MM.1S (cell line): ENCODE measurements around the gene MYO10.
"Not testable (repeated sequence)": the region's sequence is repeated elsewhere in the genome, so short reads cannot be mapped to it uniquely, and the experiment has no call there.

Experiments used
- DNase-seq: peaks from one replicate; pipeline ENCODE4 v3.0.0-alpha.2; 2015
- H2AFZ ChIP-seq: fragments of 300-600 bp; sonication (generic); 2 replicates; pipeline ENCODE4 v1.6.0; 2016; ENCODE audit warnings: antibody characterized with exemption, low read length
- H3F3A ChIP-seq: fragments of 300-600 bp; sonication (generic); 2 replicates; pipeline ENCODE4 v1.6.1; 2016; ENCODE audit warnings: mild to moderate bottlenecking, antibody characterized with exemption, low read length, moderate library complexity, mixed read lengths; ENCODE audit not compliant: insufficient read depth
- H3K27ac ChIP-seq: fragments of 300-600 bp; sonication (generic); 2 replicates; pipeline ENCODE4 v1.5.1; 2016; ENCODE audit warnings: mild to moderate bottlenecking, low read length
- H3K27me3 ChIP-seq: fragments of 300-600 bp; sonication (generic); replicated peaks from 2 replicates; pipeline ENCODE4 v1.6.0; 2016; ENCODE audit warnings: low read length; ENCODE audit not compliant: insufficient read depth
- H3K36me3 ChIP-seq: fragments of 300-600 bp; sonication (generic); replicated peaks from 2 replicates; pipeline ENCODE4 v1.6.1; 2016; ENCODE audit warnings: mild to moderate bottlenecking, low read length, mixed read lengths; ENCODE audit not compliant: insufficient read depth
- H3K4me1 ChIP-seq: fragments of 300-600 bp; sonication (generic); 2 replicates; pipeline ENCODE4 v1.6.1; 2016; ENCODE audit warnings: low read length, mixed read lengths
- H3K4me2 ChIP-seq: fragments of 300-600 bp; sonication (generic); 2 replicates; pipeline ENCODE4 v1.6.0; 2016; ENCODE audit warnings: low read depth, low read length
- H3K4me3 ChIP-seq: fragments of 300-600 bp; sonication (generic); 2 replicates; pipeline ENCODE4 v1.5.1; 2016; ENCODE audit warnings: low read length, mixed read lengths
- H3K79me2 ChIP-seq: fragments of 300-600 bp; sonication (generic); 2 replicates; pipeline ENCODE4 v1.6.1; 2016; ENCODE audit warnings: mixed run types, low read length, mixed read lengths
- H3K9ac ChIP-seq: fragments of 300-600 bp; sonication (generic); 2 replicates; pipeline ENCODE4 v1.6.1; 2016; ENCODE audit warnings: low read length, mixed read lengths
- H3K9me2 ChIP-seq: fragments of 300-600 bp; sonication (generic); replicated peaks from 2 replicates; pipeline ENCODE4 v1.6.1; 2016; ENCODE audit warnings: mild to moderate bottlenecking, low read length, mixed read lengths; ENCODE audit not compliant: insufficient read depth
- H3K9me3 ChIP-seq: fragments of 300-600 bp; sonication (generic); replicated peaks from 2 replicates; pipeline ENCODE4 v1.6.1; 2016; ENCODE audit warnings: mild to moderate bottlenecking, low read length, mixed read lengths; ENCODE audit not compliant: insufficient read depth
- H4K20me1 ChIP-seq: fragments of 300-600 bp; sonication (generic); 2 replicates; pipeline ENCODE4 v1.6.1; 2016; ENCODE audit warnings: mild to moderate bottlenecking, low read length, moderate library complexity, mixed read lengths; ENCODE audit not compliant: insufficient read depth
- EZH2 ChIP-seq: fragments of 300-600 bp; sonication (generic); optimal IDR thresholded peaks from 2 replicates; pipeline ENCODE3; 2017; ENCODE audit warnings: low read depth, mild to moderate bottlenecking, antibody characterized with exemption, low read length, mixed read lengths
- EZH2phosphoT487 ChIP-seq: fragments of 300-600 bp; sonication (generic); IDR thresholded peaks from 2 replicates; pipeline ENCODE4 v1.6.1; 2018; ENCODE audit warnings: antibody characterized with exemption, low read length
- TF ChIP-seq, protein P1 (sequence below): fragments of 300-600 bp; sonication (generic); IDR thresholded peaks from 2 replicates; pipeline ENCODE4 v1.5.1; 2016; ENCODE audit warnings: antibody characterized with exemption, low read length, mixed read lengths

The MYO10 gene

DNA sequence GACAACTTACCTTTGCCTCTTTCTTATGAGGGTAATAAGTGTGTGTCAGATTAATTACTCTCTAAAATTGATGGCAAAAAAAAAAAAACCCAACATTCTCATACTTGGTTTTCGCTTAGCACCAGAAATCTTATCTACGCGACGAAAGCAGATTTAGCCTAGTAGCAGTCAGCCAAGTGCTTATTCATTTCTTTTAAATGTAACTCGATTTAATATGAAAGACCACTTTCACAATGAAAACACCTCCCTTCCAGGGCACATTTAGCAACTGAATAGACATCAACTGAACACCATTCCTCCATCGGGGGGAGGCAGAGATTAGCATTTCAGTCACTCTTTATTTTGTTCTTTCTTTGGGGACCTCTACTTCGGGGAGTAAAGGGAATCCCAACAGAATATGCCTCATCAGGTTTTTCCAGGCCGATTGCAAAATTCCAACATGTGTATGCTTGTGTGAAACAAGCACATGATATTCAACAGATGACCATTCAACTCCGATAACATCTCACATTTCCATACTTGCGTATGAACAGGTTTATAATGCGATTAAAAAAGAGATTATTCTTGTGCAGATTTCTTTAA is 195.2 kb downstream of the MYO10 start:
- DNase-seq: no peak
- H3K9me3 ChIP-seq: no peaks in the 10 kb centered on the region
- H3K27ac ChIP-seq: no peak overlapping the region
- H3K4me3 ChIP-seq: no peak overlapping the region
- TF ChIP-seq, protein P1, sequence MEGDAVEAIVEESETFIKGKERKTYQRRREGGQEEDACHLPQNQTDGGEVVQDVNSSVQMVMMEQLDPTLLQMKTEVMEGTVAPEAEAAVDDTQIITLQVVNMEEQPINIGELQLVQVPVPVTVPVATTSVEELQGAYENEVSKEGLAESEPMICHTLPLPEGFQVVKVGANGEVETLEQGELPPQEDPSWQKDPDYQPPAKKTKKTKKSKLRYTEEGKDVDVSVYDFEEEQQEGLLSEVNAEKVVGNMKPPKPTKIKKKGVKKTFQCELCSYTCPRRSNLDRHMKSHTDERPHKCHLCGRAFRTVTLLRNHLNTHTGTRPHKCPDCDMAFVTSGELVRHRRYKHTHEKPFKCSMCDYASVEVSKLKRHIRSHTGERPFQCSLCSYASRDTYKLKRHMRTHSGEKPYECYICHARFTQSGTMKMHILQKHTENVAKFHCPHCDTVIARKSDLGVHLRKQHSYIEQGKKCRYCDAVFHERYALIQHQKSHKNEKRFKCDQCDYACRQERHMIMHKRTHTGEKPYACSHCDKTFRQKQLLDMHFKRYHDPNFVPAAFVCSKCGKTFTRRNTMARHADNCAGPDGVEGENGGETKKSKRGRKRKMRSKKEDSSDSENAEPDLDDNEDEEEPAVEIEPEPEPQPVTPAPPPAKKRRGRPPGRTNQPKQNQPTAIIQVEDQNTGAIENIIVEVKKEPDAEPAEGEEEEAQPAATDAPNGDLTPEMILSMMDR: no peak
- TF ChIP-seq EZH2 (no peak), EZH2phosphoT487 (no peak)
- H3K4me1 ChIP-seq: no peaks in the 10 kb centered on the region
- no peak overlapping the region for H3K9ac ChIP-seq
- no peaks in the 10 kb centered on the region for H3K79me2 ChIP-seq
- H3K9me2 ChIP-seq: no peaks in the 10 kb centered on the region
- H4K20me1 ChIP-seq: no peaks in the 10 kb centered on the region
- H3K4me2 ChIP-seq: no peak overlapping the region
- no peaks in the 10 kb centered on the region for H3F3A ChIP-seq
- H3K36me3 ChIP-seq: no peaks in the 10 kb centered on the region
- H3K27me3 ChIP-seq: no peaks in the 10 kb centered on the region
- no peak overlapping the region for H2AFZ ChIP-seq

DNA sequence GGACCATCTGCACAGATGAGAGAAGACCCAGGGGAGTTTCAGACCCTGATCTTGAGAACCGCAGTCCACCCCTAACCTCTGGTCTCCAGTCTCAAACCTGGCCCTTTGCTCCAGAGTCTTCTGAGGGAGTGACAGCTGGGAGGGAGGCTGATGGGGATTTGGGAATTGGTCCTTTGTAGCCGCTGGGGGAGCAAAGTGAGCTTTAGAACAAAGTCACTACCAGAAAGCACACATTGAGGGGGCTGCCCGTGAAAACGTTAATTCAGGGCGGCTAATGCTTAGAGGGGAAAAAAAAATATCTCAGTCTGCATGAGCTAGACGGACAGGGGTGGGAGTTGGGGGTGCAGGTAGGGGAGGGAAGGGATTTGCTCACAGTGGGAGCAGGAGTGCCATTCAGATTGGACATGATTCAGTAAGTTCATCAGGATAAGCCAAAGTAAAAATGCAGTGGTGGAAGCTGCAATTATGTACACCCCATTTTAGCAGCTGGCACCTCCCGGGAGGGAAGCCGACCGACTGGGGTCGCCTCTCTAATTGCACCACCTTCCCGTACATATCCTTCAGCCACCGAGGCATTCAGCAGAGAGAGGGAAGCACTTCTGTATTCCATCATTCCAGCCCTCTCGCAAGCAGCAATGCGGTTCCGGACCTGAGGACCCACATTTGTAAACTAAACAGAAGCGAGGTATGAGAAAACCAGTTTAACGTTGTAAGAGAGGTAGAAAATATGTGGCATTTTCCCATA is 195.8 kb downstream of the MYO10 start:
- H3F3A ChIP-seq: no peaks in the 10 kb centered on the region
- no peaks in the 10 kb centered on the region for H3K36me3 ChIP-seq
- no peak overlapping the region for H3K4me3 ChIP-seq
- no peaks in the 10 kb centered on the region for H3K79me2 ChIP-seq
- TF ChIP-seq EZH2phosphoT487: no peak
- no peak for TF ChIP-seq EZH2
- TF ChIP-seq, protein P1: no peak
- no peaks in the 10 kb centered on the region for H3K9me2 ChIP-seq
- no peaks in the 10 kb centered on the region for H3K9me3 ChIP-seq
- no peak overlapping the region for H2AFZ ChIP-seq
- H3K27ac ChIP-seq: no peak overlapping the region
- H3K4me2 ChIP-seq: no peak overlapping the region
- H3K27me3 ChIP-seq: no peaks in the 10 kb centered on the region
- H4K20me1 ChIP-seq: no peaks in the 10 kb centered on the region
- no peaks in the 10 kb centered on the region for H3K4me1 ChIP-seq
- H3K9ac ChIP-seq: no peak overlapping the region
- DNase-seq: no peak

DNA sequence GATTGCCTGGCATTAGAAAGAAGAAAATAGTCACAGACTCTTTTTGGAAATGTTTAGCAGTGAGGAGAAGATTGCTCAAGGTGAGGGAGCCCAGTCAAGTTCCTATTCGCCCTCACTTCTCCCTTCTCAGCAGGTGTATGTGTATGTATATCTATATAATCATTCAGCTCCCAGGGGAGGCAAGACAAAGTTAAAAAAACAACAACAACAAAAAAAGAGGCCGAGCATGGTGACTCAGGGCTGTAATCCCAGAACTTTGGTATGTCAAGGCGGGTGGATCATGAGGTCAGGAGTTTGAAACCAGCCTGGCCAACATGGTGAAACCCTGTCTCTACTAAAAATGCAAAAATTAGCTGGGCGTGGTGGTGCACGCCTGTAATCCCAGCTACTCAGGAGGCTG is 197.7 kb downstream of the MYO10 start:
- H2AFZ ChIP-seq, H3K9me3 ChIP-seq, DNase-seq, H3K4me3 ChIP-seq, H3K36me3 ChIP-seq, H3K4me2 ChIP-seq, H3K9me2 ChIP-seq, H3K27ac ChIP-seq, H3K79me2 ChIP-seq, H3K9ac ChIP-seq, H3F3A ChIP-seq, H3K27me3 ChIP-seq, H3K4me1 ChIP-seq, H4K20me1 ChIP-seq: not testable (repeated sequence)
